C4-2B (cell line): ENCODE data around the gene PRH1.

Source experiments
- H3K27ac ChIP-seq: fragments of 450-650 bp; 2 replicates; pipeline ENCODE4 v1.5.1; 2017
- CTCF ChIP-seq: fragments of 450-650 bp; conservative IDR thresholded peaks from 2 replicates; pipeline ENCODE4 v1.5.1; 2017; ENCODE audit warnings: mild to moderate bottlenecking
- ZFX ChIP-seq: fragments of 450-650 bp; IDR thresholded peaks from 2 replicates; pipeline ENCODE4 v1.6.1; 2017

The PRH1 gene

GRCh38 chr12:10842862-10843261 lies 41.2 kb downstream of the PRH1 start:
- no peak overlapping the region for H3K27ac ChIP-seq
- TF ChIP-seq ZFX: no peak
- TF ChIP-seq CTCF: no peak

- TF ChIP-seq CTCF (no peak), ZFX (no peak)
- H3K27ac ChIP-seq: no peak overlapping the region
These were observed 45.6 kb downstream of the PRH1 start for GRCh38 chr12:10838461-10838860.
